Measurements from ENCODE around the gene EFR3B. TPM values are rescaled to one million over a fixed set of nuclear protein-coding genes. Genes with fewer than 3 reads are reported as not detected.

The EFR3B gene
- total and polyA plus RNA-seq, 7 donors: 0.59 to 12.7 (median 1.7) TPM

GRCh38 chr2:25025229-25026007 lies 16.5 kb upstream of the EFR3B start:
- ATAC-seq (peak in 3 of 4 donors; percentile 62 to 77 (median 75)), DNase-seq (no peak)
- no peak for TF ChIP-seq CTCF (IDR thresholded peaks at IDR 0.05)
- WGBS, 3 donors: 57 to 77% (median 76%) methylated on average over 6 of the region's 6 CpGs
- peaks cover 37% of the 10 kb centered on the region for H3K4me1 ChIP-seq
- no peaks in the 10 kb centered on the region for H3K27me3 ChIP-seq (ENCODE audit: insufficient read depth in 3 of 3, low read length in 2 of 3)
- intact Hi-C loops (cut with DNase I): loop anchor here in 1 of 2 donors (5.0 kb wide), 1 partner anchor 48 kb away; no protein-coding TSS in a partner anchor
- H3K36me3 ChIP-seq (ENCODE audit: insufficient read depth in 1 of 2, low read depth in 1 of 2): no peaks in the 10 kb centered on the region
- no peak overlapping the region for H3K4me3 ChIP-seq
- no peaks in the 10 kb centered on the region for H3K9me3 ChIP-seq
- H3K27ac ChIP-seq: peak overlapping the region; percentile 38

DNA sequence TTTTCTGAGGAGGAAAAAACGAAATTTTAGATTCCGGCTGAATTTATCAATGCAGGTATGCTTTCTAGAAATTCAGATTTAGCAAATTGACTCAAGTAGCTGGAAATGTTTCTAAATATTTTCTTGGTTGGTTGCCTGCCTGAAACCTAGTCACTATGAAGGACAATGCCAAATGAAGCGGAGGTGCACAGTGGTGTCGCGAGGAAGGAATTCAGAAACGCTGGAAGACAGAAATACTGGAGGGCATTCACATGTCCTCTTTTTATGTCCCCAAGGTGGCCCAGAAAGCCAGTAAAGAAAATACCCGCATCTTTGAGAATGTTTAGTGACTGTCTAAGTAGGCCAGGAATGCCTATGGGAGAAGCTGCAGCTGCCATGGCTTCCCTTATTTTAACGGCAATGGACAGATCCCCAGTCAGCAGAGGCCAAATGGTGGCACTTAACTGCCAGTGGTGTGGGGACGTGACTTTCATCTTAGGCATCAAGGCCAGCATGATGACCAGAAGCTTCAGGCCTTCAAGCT lies 15.8 kb upstream of the EFR3B start:
- peaks cover 37% of the 10 kb centered on the region for H3K4me1 ChIP-seq
- no peak for TF ChIP-seq CTCF (IDR thresholded peaks at IDR 0.05)
- intact Hi-C loops (cut with DNase I): loop anchor here in 1 of 2 donors (5.0 kb wide), 1 partner anchor 49 kb away; no protein-coding TSS in a partner anchor
- no peak overlapping the region for H3K4me3 ChIP-seq
- 38 to 60% (median 42%) methylated on average over 9 of the region's 9 CpGs for WGBS, 3 donors
- H3K9me3 ChIP-seq: no peaks in the 10 kb centered on the region
- peak overlapping the region; percentile 39 for H3K27ac ChIP-seq
- H3K27me3 ChIP-seq (ENCODE audit: insufficient read depth in 3 of 3, low read length in 2 of 3): no peaks in the 10 kb centered on the region
- H3K36me3 ChIP-seq (ENCODE audit: insufficient read depth in 1 of 2, low read depth in 1 of 2): no peaks in the 10 kb centered on the region
- no peak for DNase-seq
- no peak for ATAC-seq

DNA sequence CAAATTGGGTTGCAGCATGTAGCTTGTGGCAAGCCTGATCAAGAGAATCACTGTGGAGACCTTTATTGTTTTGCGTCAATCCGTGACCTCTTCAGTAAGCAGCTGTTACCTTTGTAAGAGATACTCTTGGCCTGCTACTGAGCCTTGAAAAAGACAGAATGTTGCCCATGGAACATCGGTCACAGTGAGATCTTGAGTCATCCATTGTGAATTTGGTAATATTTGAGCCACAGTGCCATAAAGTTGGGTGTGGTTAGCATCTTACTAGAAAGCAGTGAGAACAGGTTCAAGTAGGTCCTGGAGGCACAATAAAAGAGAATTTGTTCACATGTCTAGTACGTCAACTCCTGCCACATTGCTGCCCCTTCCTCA lies 12.7 kb upstream of the EFR3B start:
- intact Hi-C loops (cut with DNase I): loop anchor here in 1 of 2 donors (5.0 kb wide), 1 partner anchor 52 kb away; no protein-coding TSS in a partner anchor
- DNase-seq (no peak), ATAC-seq (peak; percentile 76 to 84 (median 81))
- H3K9me3 ChIP-seq: no peaks in the 10 kb centered on the region
- H3K27me3 ChIP-seq (ENCODE audit: insufficient read depth in 3 of 3, low read length in 2 of 3): no peaks in the 10 kb centered on the region
- H3K4me3 ChIP-seq: no peak overlapping the region
- no peaks in the 10 kb centered on the region for H3K36me3 ChIP-seq (ENCODE audit: insufficient read depth in 1 of 2, low read depth in 1 of 2)
- no peak for TF ChIP-seq CTCF (IDR thresholded peaks at IDR 0.05)
- peaks cover 43% of the 10 kb centered on the region for H3K4me1 ChIP-seq
- 17 to 50% (median 36%) methylated on average over 4 of the region's 4 CpGs for WGBS, 3 donors
- H3K27ac ChIP-seq: peak overlapping the region; percentile 50

- Histone ChIP-seq H3K27me3 (ENCODE audit: insufficient read depth in 3 of 3, low read length in 2 of 3) (no peaks in the 10 kb centered on the region), H3K4me1 (peaks cover 41% of the 10 kb centered on the region), H3K27ac (peak overlapping the region; percentile 5), H3K9me3 (no peaks in the 10 kb centered on the region), H3K4me3 (no peak overlapping the region), H3K36me3 (ENCODE audit: insufficient read depth in 1 of 2, low read depth in 1 of 2) (no peaks in the 10 kb centered on the region)
- TF ChIP-seq CTCF (IDR thresholded peaks at IDR 0.05): no peak
- no peak for DNase-seq
- ATAC-seq: no peak
- intact Hi-C loops (cut with DNase I): no loop called here
- WGBS, 3 donors: 70 to 81% (median 72%) methylated on average over 2 of the region's 2 CpGs
These were observed 11.2 kb upstream of the EFR3B start for GRCh38 chr2:25030702-25031101.
